RWPE2 (cell line): ENCODE results near the gene CHD6.

Experiments
- ATAC-seq: fragments of 200-7000 bp; cut with Tn5 transposase; 3 replicates; pipeline ENCODE4 v1.9.1; 2021; ENCODE audit warnings: low read depth
- DNase-seq: peaks from one replicate; pipeline ENCODE4 v3.0.0-alpha.2; 2020; ENCODE audit warnings: low spot score
- H3K27ac ChIP-seq: fragments of 450-650 bp; 2 replicates; pipeline ENCODE4 v1.5.1; 2017; ENCODE audit warnings: mild to moderate bottlenecking; ENCODE audit not compliant: poor library complexity, severe bottlenecking
- H3K27me3 ChIP-seq: fragments of 250-450 bp; sonication (Bioruptor Pico); 2 replicates; pipeline ENCODE4 v1.5.1; 2021; ENCODE audit warnings: mild to moderate bottlenecking, moderate library complexity; ENCODE audit not compliant: insufficient read depth, poor library complexity, severe bottlenecking
- H3K36me3 ChIP-seq: fragments of 250-450 bp; sonication (Bioruptor Pico); 2 replicates; pipeline ENCODE4 v1.5.1; 2020; ENCODE audit warnings: low read depth, mild to moderate bottlenecking, moderate library complexity
- H3K4me1 ChIP-seq: fragments of 250-450 bp; sonication (Bioruptor Pico); 2 replicates; pipeline ENCODE4 v1.5.1; 2021; ENCODE audit warnings: mild to moderate bottlenecking, moderate library complexity; ENCODE audit not compliant: insufficient read depth, poor library complexity, severe bottlenecking
- H3K4me3 ChIP-seq: fragments of 250-450 bp; sonication (Bioruptor Pico); 2 replicates; pipeline ENCODE4 v1.5.1; 2021; ENCODE audit warnings: mild to moderate bottlenecking, moderate library complexity; ENCODE audit not compliant: severe bottlenecking
- H3K9me3 ChIP-seq: fragments of 250-450 bp; sonication (Bioruptor Pico); 2 replicates; pipeline ENCODE4 v1.5.1; 2021; ENCODE audit warnings: mild to moderate bottlenecking, moderate library complexity; ENCODE audit not compliant: severe bottlenecking
- CTCF ChIP-seq: fragments of 450-650 bp; IDR thresholded peaks from one replicate; pipeline ENCODE4 v1.5.1; 2017; ENCODE audit warnings: mild to moderate bottlenecking, moderate library complexity; ENCODE audit not compliant: poor library complexity, severe bottlenecking

The CHD6 gene

DNA sequence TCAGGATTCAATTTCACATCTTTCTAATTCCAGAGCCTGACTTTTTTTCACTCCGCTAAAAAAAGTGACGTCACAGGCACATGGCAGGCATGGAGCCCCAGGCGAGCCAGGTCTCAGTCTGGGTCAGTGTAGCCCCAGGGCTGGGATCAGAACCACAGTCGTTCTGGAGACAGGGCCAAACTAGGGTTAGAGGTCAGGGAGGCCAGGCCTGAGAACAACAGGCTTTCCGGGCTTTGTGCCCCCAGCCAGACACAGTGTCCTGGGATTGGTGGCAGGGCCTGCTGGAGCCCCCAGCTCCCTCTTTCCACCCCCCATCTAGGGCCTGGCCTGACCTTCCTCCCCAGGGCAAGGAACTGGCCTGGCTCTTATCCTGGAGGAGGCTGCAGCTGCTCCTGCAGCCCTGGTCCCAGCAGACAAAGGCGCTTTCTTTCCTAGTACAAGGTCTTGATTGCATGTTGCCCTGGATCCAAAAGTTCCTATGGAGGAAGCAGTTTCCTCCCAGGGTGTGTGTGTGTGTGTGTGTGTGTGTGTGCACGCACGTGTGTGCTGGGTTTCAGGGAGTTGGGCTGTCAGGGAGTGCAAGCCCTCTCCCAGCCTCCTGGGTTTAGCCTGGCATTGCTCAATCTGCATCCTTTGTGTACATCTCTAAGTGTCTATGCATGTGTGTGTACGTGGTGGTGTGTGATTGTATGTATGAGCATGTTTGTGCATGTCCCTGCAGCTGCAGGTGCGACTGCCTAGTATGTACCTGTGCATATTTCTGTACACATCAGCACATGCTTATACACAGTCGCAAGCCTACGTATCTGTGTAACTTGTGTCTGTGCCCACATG is 225.1 kb downstream of the CHD6 start:
- TF ChIP-seq CTCF, result no peak
- no peaks in the 10 kb centered on the region for H3K27me3 ChIP-seq
- no peaks in the 10 kb centered on the region for H3K36me3 ChIP-seq
- H3K27ac ChIP-seq, result no peak overlapping the region
- H3K9me3 ChIP-seq, result no peaks in the 10 kb centered on the region
- no peak for DNase-seq
- H3K4me3 ChIP-seq, result no peak overlapping the region
- ATAC-seq, result no peak
- H3K4me1 ChIP-seq, result peaks cover 6% of the 10 kb centered on the region

- no peak overlapping the region for H3K4me3 ChIP-seq
- DNase-seq, result no peak
- H3K4me1 ChIP-seq, result peaks cover 6% of the 10 kb centered on the region
- H3K9me3 ChIP-seq, result no peaks in the 10 kb centered on the region
- H3K36me3 ChIP-seq, result no peaks in the 10 kb centered on the region
- H3K27me3 ChIP-seq, result no peaks in the 10 kb centered on the region
- ATAC-seq, result no peak
- no peak for TF ChIP-seq CTCF
- no peak overlapping the region for H3K27ac ChIP-seq
Observed at GRCh38 chr20:41392295-41392694, 225.9 kb downstream of the CHD6 start.

GRCh38 chr20:41391587-41392001 is 226.6 kb downstream of the CHD6 start:
- no peaks in the 10 kb centered on the region for H3K36me3 ChIP-seq
- H3K27ac ChIP-seq, result no peak overlapping the region
- TF ChIP-seq CTCF, result no peak
- peaks cover 6% of the 10 kb centered on the region for H3K4me1 ChIP-seq
- DNase-seq (no peak), ATAC-seq (peak; percentile 35)
- H3K9me3 ChIP-seq, result no peaks in the 10 kb centered on the region
- no peaks in the 10 kb centered on the region for H3K27me3 ChIP-seq
- no peak overlapping the region for H3K4me3 ChIP-seq

GRCh38 chr20:41390889-41391288 is 227.3 kb downstream of the CHD6 start:
- no peak for DNase-seq
- Histone ChIP-seq H3K9me3 (no peaks in the 10 kb centered on the region), H3K27ac (no peak overlapping the region), H3K27me3 (no peaks in the 10 kb centered on the region), H3K4me3 (no peak overlapping the region), H3K36me3 (no peaks in the 10 kb centered on the region), H3K4me1 (peaks cover 6% of the 10 kb centered on the region)
- TF ChIP-seq CTCF, result no peak
- ATAC-seq, result no peak

GRCh38 chr20:41387444-41387851 is 230.7 kb downstream of the CHD6 start:
- ATAC-seq, result peak; percentile 17; the same call in 2 of the 3 replicates

More at GRCh38 chr20:41387444-41387851, 230.7 kb downstream of the CHD6 start:
- Histone ChIP-seq H3K4me1 (peaks cover 6% of the 10 kb centered on the region), H3K27me3 (no peaks in the 10 kb centered on the region), H3K9me3 (no peaks in the 10 kb centered on the region), H3K36me3 (no peaks in the 10 kb centered on the region), H3K4me3 (no peak overlapping the region), H3K27ac (no peak overlapping the region)
- no peak for DNase-seq
- TF ChIP-seq CTCF, result no peak
